SK-N-SH treated with all-trans-retinoic acid at 6 μM for 48 hours (cell line): ENCODE measurements around the gene CCSER1.

Source experiments
- ATAC-seq: fragments of 200-7000 bp; cut with Tn5 transposase; 3 replicates; pipeline ENCODE4 v1.9.1; 2020; ENCODE audit warnings: mild to moderate bottlenecking, moderate library complexity
- ARNTL ChIP-seq: fragments of 450-650 bp; formaldehyde crosslinking; IDR thresholded peaks from 2 replicates; pipeline ENCODE4 v1.5.0; 2020; ENCODE audit warnings: low read depth, mild to moderate bottlenecking, moderate library complexity, borderline replicate concordance
- BACH2 ChIP-seq: fragments of 250-450 bp; sonication (Bioruptor Pico); IDR thresholded peaks from 2 replicates; pipeline ENCODE4 v1.9.0; 2021; ENCODE audit warnings: mild to moderate bottlenecking, borderline replicate concordance
- CSDC2 ChIP-seq: fragments of 250-450 bp; sonication (Bioruptor Pico); IDR thresholded peaks from 2 replicates; pipeline ENCODE4 v1.5.0; 2020; ENCODE audit warnings: mild to moderate bottlenecking, moderate library complexity
- CSRNP3 ChIP-seq: fragments of 250-450 bp; sonication (Bioruptor Pico); IDR thresholded peaks from 2 replicates; pipeline ENCODE4 v1.5.1; 2021; ENCODE audit warnings: mild to moderate bottlenecking, moderate library complexity
- ESRRG ChIP-seq: fragments of 250-450 bp; sonication (Bioruptor Pico); IDR thresholded peaks from 2 replicates; pipeline ENCODE4 v1.6.1; 2021; ENCODE audit warnings: mild to moderate bottlenecking
- GLIS3 ChIP-seq: fragments of 250-450 bp; sonication (Bioruptor Pico); IDR thresholded peaks from 2 replicates; pipeline ENCODE4 v1.5.0; 2020; ENCODE audit warnings: mild to moderate bottlenecking, moderate library complexity
- ISL1 ChIP-seq: fragments of 250-450 bp; sonication (Bioruptor Pico); IDR thresholded peaks from 2 replicates; pipeline ENCODE4 v2.1.2; 2022; ENCODE audit warnings: mild to moderate bottlenecking, moderate library complexity
- OSR1 ChIP-seq: fragments of 250-450 bp; sonication (Bioruptor Pico); IDR thresholded peaks from 2 replicates; pipeline ENCODE4 v1.8.0; 2022; ENCODE audit warnings: moderate library complexity, mild to moderate bottlenecking, inconsistent platforms
- PATZ1 ChIP-seq: fragments of 250-450 bp; sonication (Bioruptor Pico); IDR thresholded peaks from 2 replicates; pipeline ENCODE4 v1.8.0; 2020; ENCODE audit warnings: mild to moderate bottlenecking, moderate library complexity, borderline replicate concordance
- POU6F1 ChIP-seq: fragments of 250-450 bp; sonication (Bioruptor Pico); IDR thresholded peaks from 2 replicates; pipeline ENCODE4 v1.8.0; 2021; ENCODE audit warnings: low read depth, mild to moderate bottlenecking, moderate library complexity, borderline replicate concordance
- PPARA ChIP-seq: fragments of 250-450 bp; sonication (Bioruptor Pico); IDR thresholded peaks from 2 replicates; pipeline ENCODE4 v1.5.0; 2020; ENCODE audit warnings: mild to moderate bottlenecking, borderline replicate concordance
- RARB ChIP-seq: fragments of 250-450 bp; sonication (Bioruptor Pico); IDR thresholded peaks from 2 replicates; pipeline ENCODE4 v1.8.0; 2021; ENCODE audit warnings: mild to moderate bottlenecking, moderate library complexity
- SNAI2 ChIP-seq: fragments of 250-450 bp; sonication (Bioruptor Pico); IDR thresholded peaks from 2 replicates; pipeline ENCODE4 v1.5.0; 2020; ENCODE audit warnings: mild to moderate bottlenecking, moderate library complexity
- TOX ChIP-seq: fragments of 250-450 bp; sonication (Bioruptor Pico); IDR thresholded peaks from 2 replicates; pipeline ENCODE4 v1.8.0; 2021; ENCODE audit warnings: mild to moderate bottlenecking, moderate library complexity, borderline replicate concordance
- TSHZ2 ChIP-seq: fragments of 250-450 bp; sonication (Bioruptor Pico); IDR thresholded peaks from 2 replicates; pipeline ENCODE4 v1.5.0; 2020; ENCODE audit warnings: mild to moderate bottlenecking, moderate library complexity
- ZC3H10 ChIP-seq: fragments of 250-450 bp; sonication (Bioruptor Pico); IDR thresholded peaks from 2 replicates; pipeline ENCODE4 v1.5.1; 2021; ENCODE audit warnings: mild to moderate bottlenecking, moderate library complexity
- ZFP30 ChIP-seq: fragments of 450-650 bp; formaldehyde crosslinking; IDR thresholded peaks from 2 replicates; pipeline ENCODE4 v1.5.0; 2022; ENCODE audit warnings: mild to moderate bottlenecking, moderate library complexity
- ZNF565 ChIP-seq: fragments of 450-650 bp; formaldehyde crosslinking; conservative IDR thresholded peaks from 2 replicates; pipeline ENCODE4 v1.5.0; 2020; ENCODE audit warnings: low read depth, mild to moderate bottlenecking, moderate library complexity
- ZNF70 ChIP-seq: fragments of 450-650 bp; formaldehyde crosslinking; IDR thresholded peaks from 2 replicates; pipeline ENCODE4 v1.5.0; 2020; ENCODE audit warnings: mild to moderate bottlenecking, moderate library complexity
- ZNF8 ChIP-seq: fragments of 450-650 bp; formaldehyde crosslinking; IDR thresholded peaks from 2 replicates; pipeline ENCODE4 v1.5.0; 2020; ENCODE audit warnings: mild to moderate bottlenecking, moderate library complexity
- TF ChIP-seq, protein P1 (sequence below): fragments of 250-450 bp; sonication (Bioruptor Pico); IDR thresholded peaks from 2 replicates; pipeline ENCODE4 v1.5.1; 2020; ENCODE audit warnings: low read depth, mild to moderate bottlenecking, moderate library complexity

Gene CCSER1

GRCh38 chr4:91031761-91032160 lies 904.6 kb downstream of the CCSER1 start:
- TF ChIP-seq ISL1 (CRISPR knock-in tag) (peak; percentile 55), ZNF70 (CRISPR knock-in tag) (no peak), PPARA (CRISPR knock-in tag) (no peak), CSRNP3 (CRISPR knock-in tag) (no peak)
- TF ChIP-seq, protein P1, sequence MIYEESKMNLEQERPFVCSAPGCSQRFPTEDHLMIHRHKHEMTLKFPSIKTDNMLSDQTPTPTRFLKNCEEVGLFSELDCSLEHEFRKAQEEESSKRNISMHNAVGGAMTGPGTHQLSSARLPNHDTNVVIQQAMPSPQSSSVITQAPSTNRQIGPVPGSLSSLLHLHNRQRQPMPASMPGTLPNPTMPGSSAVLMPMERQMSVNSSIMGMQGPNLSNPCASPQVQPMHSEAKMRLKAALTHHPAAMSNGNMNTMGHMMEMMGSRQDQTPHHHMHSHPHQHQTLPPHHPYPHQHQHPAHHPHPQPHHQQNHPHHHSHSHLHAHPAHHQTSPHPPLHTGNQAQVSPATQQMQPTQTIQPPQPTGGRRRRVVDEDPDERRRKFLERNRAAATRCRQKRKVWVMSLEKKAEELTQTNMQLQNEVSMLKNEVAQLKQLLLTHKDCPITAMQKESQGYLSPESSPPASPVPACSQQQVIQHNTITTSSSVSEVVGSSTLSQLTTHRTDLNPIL (CRISPR knock-in tag): no peak

GRCh38 chr4:91032725-91033445 lies 905.7 kb downstream of the CCSER1 start:
- ATAC-seq: no peak; the same call in 2 of the 3 replicates
- no peak for TF ChIP-seq PPARA (CRISPR knock-in tag)
- TF ChIP-seq OSR1 (CRISPR knock-in tag): no peak
- no peak for TF ChIP-seq POU6F1 (CRISPR knock-in tag)
- TF ChIP-seq ZNF8 (CRISPR knock-in tag): no peak
- no peak for TF ChIP-seq ZC3H10 (CRISPR knock-in tag)
- no peak for TF ChIP-seq ESRRG (CRISPR knock-in tag)
- TF ChIP-seq TSHZ2: no peak
- no peak for TF ChIP-seq SNAI2 (CRISPR knock-in tag)
- no peak for TF ChIP-seq ISL1 (CRISPR knock-in tag)
- TF ChIP-seq PATZ1 (CRISPR knock-in tag): no peak

More at GRCh38 chr4:91031761-91032160, 904.6 kb downstream of the CCSER1 start:
- ATAC-seq: no peak

DNA sequence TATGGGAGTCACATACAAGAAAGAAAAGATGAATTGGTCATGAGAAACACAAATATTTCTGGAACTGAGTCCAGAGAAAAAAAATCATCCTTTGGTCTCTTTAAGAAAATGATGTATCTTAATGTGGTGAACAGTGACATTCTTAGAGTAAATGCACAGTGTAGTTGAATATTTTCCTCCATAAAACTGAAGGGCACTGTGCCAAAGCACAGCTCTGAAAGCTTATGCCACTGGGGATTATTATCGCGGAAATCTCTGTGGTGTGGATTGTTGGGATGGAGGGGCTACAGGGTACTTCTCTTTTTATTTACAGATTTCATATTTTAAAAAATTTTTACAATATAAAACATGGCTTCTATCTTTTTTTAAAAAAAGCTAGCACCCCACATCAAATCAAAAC lies 908.1 kb downstream of the CCSER1 start:
- no peak for TF ChIP-seq TOX (CRISPR knock-in tag)
- no peak for TF ChIP-seq CSDC2 (CRISPR knock-in tag)
- TF ChIP-seq TSHZ2: no peak
- TF ChIP-seq RARB (CRISPR knock-in tag): no peak
- no peak for TF ChIP-seq SNAI2 (CRISPR knock-in tag)
- TF ChIP-seq ZFP30: no peak
- TF ChIP-seq GLIS3 (CRISPR knock-in tag): no peak
- no peak for TF ChIP-seq ZNF70 (CRISPR knock-in tag)
- TF ChIP-seq POU6F1 (CRISPR knock-in tag): no peak
- TF ChIP-seq BACH2: no peak
- TF ChIP-seq ZNF8 (CRISPR knock-in tag): no peak
- no peak for TF ChIP-seq PATZ1 (CRISPR knock-in tag)
- no peak for TF ChIP-seq ARNTL (CRISPR knock-in tag)
- no peak for TF ChIP-seq ZNF565
- TF ChIP-seq ISL1 (CRISPR knock-in tag): no peak
- no peak for ATAC-seq
